Prostate gland (tissue), 2 donors: ENCODE measurements around the gene ETV6. TPM values are rescaled to one million over a fixed set of nuclear protein-coding genes. Genes with fewer than 3 reads are reported as not detected.

ENCODE experiments used
- DNase-seq: peaks from one replicate; pipeline ENCODE4 v3.0.0-alpha.2; 2019; ENCODE audit warnings: low spot score
- H3K27ac ChIP-seq, 2 donors: fragments of 200-600 bp; sonication (generic); 2 replicates each; pipeline ENCODE4 v1.5.1; 2017 to 2019
- H3K27me3 ChIP-seq: fragments of 200-600 bp; sonication (generic); replicated peaks from 2 replicates; pipeline ENCODE4 v1.5.1; 2019; ENCODE audit not compliant: insufficient read depth
- H3K36me3 ChIP-seq, 2 donors: fragments of 200-600 bp; sonication (generic); 1 replicate in 1 of 2; 2 replicates in 1 of 2; pipeline versions ENCODE4 v1.5.1 to v1.8.1; 2017 to 2019
- H3K4me1 ChIP-seq: fragments of 200-600 bp; sonication (generic); replicated peaks from 2 replicates; pipeline ENCODE4 v1.5.1; 2019
- H3K4me3 ChIP-seq, 2 donors: fragments of 200-600 bp; sonication (generic); 2 replicates each; pipeline ENCODE4 v1.5.1; 2017 to 2019
- H3K9me3 ChIP-seq: fragments of 200-600 bp; sonication (generic); 2 replicates; pipeline ENCODE4 v1.5.1; 2017
- POLR2A ChIP-seq: fragments of 450-650 bp; IDR thresholded peaks from one replicate; pipeline ENCODE4 v1.6.1; 2016; ENCODE audit warnings: antibody characterized with exemption, mild to moderate bottlenecking
- POLR2AphosphoS5 ChIP-seq: sonication (generic); formaldehyde crosslinking; IDR thresholded peaks from one replicate; pipeline ENCODE4 v1.6.1; 2017; ENCODE audit warnings: antibody characterized with exemption
- WGBS: methylation state at CpG from one replicate; pipeline ENCODE4 v1.1.5; 2018; 5-methylcytosine and 5-hydroxymethylcytosine counted together
- intact Hi-C: fragments of 100-400 bp; cut with DNase I; formaldehyde crosslinking; loops from one replicate; pipeline ENCODE4 v1.14.2; 2022
- total RNA-seq, 2 donors: library from RNA; depleted of rRNA; stranded (reverse); fragments of >200 nt; gene quantifications; one replicate each; pipeline ENCODE4 v1.1.0, GENCODE V29; 2016
- TF ChIP-seq, protein P1 (sequence below), 4 experiments: fragments of 200-600 bp in 2 of 4; fragments of 450-650 bp in 2 of 4; sonication (generic) in 2 of 4; IDR thresholded peaks; 1 replicate in 3 of 4; 2 replicates in 1 of 4; pipeline ENCODE4 v1.5.1; 2016 to 2019; ENCODE audit warnings: antibody characterized with exemption in 4 of 4, mild to moderate bottlenecking in 2 of 4, moderate library complexity in 2 of 4

Gene ETV6
- total RNA-seq, 2 donors from 2014 or later = 26.7 to 33.6 TPM

DNA sequence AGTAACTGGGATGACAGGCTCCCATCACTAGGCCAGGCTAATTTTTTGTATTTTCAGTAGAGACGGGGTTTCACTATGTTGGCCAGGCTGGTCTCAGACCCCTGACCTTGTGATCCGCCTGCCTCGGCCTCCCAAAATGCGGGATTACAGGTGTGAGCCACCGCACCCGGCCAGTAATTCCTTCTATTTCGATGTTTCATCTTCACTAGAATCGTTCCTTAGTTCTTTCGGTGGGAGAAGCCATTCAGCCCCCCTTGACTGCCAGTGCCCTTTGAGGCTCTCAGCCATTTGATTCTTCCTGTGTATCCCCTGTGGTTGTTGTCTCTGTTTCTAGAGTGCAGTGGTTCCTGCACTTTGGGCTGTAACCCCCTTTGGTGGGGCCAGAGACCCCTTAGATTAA is 174.1 kb downstream of the ETV6 start:
- Histone ChIP-seq H3K27me3 (no peaks in the 10 kb centered on the region), H3K4me3 (no peak overlapping the region), H3K27ac (no peak overlapping the region), H3K4me1 (no peaks in the 10 kb centered on the region), H3K9me3 (no peaks in the 10 kb centered on the region), H3K36me3 (no peaks in the 10 kb centered on the region)
- intact Hi-C loops = no loop called here
- DNase-seq = no peak
- WGBS = 96% methylated on average over 9 of the region's 9 CpGs
- no peak for TF ChIP-seq POLR2AphosphoS5
- no peak for TF ChIP-seq POLR2A
- TF ChIP-seq, protein P1, sequence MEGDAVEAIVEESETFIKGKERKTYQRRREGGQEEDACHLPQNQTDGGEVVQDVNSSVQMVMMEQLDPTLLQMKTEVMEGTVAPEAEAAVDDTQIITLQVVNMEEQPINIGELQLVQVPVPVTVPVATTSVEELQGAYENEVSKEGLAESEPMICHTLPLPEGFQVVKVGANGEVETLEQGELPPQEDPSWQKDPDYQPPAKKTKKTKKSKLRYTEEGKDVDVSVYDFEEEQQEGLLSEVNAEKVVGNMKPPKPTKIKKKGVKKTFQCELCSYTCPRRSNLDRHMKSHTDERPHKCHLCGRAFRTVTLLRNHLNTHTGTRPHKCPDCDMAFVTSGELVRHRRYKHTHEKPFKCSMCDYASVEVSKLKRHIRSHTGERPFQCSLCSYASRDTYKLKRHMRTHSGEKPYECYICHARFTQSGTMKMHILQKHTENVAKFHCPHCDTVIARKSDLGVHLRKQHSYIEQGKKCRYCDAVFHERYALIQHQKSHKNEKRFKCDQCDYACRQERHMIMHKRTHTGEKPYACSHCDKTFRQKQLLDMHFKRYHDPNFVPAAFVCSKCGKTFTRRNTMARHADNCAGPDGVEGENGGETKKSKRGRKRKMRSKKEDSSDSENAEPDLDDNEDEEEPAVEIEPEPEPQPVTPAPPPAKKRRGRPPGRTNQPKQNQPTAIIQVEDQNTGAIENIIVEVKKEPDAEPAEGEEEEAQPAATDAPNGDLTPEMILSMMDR (IDR thresholded peaks at IDR 0.05) = no peak

DNA sequence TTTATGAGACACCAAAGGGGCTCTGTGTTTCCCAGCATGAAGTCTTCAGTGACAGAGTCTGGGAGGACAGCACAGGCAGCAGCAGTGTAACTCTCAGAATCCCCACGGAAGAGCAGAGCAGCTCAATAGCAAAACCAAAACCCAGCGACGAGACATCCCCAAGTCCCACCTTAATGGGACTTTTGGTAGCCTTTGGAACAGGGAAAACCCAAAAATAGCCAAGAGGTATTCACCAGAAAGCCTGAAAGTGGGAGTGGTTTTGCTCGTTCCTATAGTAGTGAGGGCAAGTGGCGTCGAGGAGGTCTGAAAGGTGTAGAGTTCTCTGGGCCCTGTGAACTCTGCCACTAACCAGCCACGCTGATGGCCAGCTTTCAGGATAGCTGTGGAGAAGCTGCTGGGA is 174.6 kb downstream of the ETV6 start:
- H3K4me1 ChIP-seq = no peaks in the 10 kb centered on the region
- TF ChIP-seq POLR2A = no peak
- TF ChIP-seq, protein P1 (IDR thresholded peaks at IDR 0.05) = no peak
- intact Hi-C loops = no loop called here
- no peak overlapping the region for H3K27ac ChIP-seq
- H3K9me3 ChIP-seq = no peaks in the 10 kb centered on the region
- no peaks in the 10 kb centered on the region for H3K27me3 ChIP-seq
- H3K4me3 ChIP-seq = no peak overlapping the region
- H3K36me3 ChIP-seq = no peaks in the 10 kb centered on the region
- 92% methylated on average over 7 of the region's 7 CpGs for WGBS
- no peak for DNase-seq

DNA sequence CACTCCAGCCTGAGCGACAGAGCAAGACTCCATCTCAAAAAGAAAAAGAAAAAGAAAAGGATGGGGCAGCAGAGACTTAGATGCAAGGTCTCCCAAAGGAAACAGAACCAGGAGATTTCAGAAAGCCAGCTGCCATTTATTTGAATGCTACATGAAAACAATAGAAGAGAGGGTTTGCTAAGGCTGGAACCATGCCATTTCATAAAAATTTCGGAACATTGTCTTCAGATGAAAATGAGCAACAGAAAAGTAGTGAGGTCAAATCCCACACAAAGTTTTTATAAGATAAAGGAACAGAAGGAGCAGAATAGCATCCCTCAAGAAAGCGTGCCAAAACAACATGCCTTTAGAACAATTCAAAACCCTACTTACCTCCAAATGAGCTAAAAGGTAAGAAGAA is 175.3 kb downstream of the ETV6 start:
- DNase-seq = no peak
- TF ChIP-seq POLR2A (no peak), POLR2AphosphoS5 (no peak)
- TF ChIP-seq, protein P1 (IDR thresholded peaks at IDR 0.05) = no peak
- H3K4me1 ChIP-seq = no peaks in the 10 kb centered on the region
- H3K27ac ChIP-seq = no peak overlapping the region
- no peak overlapping the region for H3K4me3 ChIP-seq
- intact Hi-C loops = no loop called here
- WGBS = 73% methylated on average over 3 of the region's 3 CpGs
- no peaks in the 10 kb centered on the region for H3K9me3 ChIP-seq
- H3K27me3 ChIP-seq = no peaks in the 10 kb centered on the region
- H3K36me3 ChIP-seq = no peaks in the 10 kb centered on the region

DNA sequence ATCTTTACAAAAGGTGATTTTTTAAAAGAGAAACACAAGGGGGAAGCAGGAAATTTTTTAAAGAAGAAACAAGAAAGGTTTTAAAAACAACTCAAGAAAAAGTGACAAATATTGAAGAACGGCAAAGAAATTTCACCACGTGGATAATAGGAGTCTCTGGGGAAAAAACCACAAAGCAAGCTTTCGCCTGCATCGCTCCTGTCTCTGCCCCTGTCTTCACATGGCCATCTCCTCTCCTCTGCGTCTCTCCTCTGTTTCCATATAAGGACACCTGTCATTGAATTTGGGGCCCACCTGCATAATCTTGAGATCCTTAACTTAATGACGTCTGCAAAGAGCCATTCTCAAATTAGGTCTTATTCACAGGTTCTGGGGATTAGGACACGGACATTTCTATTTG is 175.8 kb downstream of the ETV6 start:
- H3K36me3 ChIP-seq = no peaks in the 10 kb centered on the region
- no peaks in the 10 kb centered on the region for H3K27me3 ChIP-seq
- TF ChIP-seq POLR2A (no peak), POLR2AphosphoS5 (no peak)
- TF ChIP-seq, protein P1 (IDR thresholded peaks at IDR 0.05) = no peak
- no peaks in the 10 kb centered on the region for H3K9me3 ChIP-seq
- no peak overlapping the region for H3K27ac ChIP-seq
- 82% methylated on average over 7 of the region's 7 CpGs for WGBS
- no peak overlapping the region for H3K4me3 ChIP-seq
- DNase-seq = no peak
- no peaks in the 10 kb centered on the region for H3K4me1 ChIP-seq
- intact Hi-C loops = no loop called here

DNA sequence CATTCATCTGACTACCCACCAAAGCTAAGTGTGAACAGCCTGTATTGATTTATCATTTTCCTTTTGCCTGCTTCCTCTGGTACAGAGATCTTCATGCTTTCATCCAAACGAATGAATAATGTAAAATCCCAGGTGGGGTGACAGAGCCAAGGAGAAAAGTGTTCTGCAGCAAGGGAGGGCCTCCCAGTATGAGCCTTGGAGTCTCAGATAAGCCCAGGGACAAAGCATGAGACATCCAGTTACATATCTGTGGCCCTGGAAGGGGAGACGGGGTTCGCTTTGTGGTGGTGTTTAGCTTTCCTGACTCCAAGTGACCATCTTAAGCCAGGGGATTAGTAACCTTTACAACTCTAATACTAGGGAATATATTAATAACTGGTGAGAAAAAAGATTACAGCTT is 177.1 kb downstream of the ETV6 start:
- no peaks in the 10 kb centered on the region for H3K36me3 ChIP-seq
- TF ChIP-seq, protein P1 (IDR thresholded peaks at IDR 0.05) = no peak
- no peak for TF ChIP-seq POLR2AphosphoS5
- TF ChIP-seq POLR2A = no peak
- H3K4me1 ChIP-seq = no peaks in the 10 kb centered on the region
- DNase-seq = no peak
- H3K9me3 ChIP-seq = no peaks in the 10 kb centered on the region
- intact Hi-C loops = no loop called here
- WGBS = 83% methylated on average over 3 of the region's 3 CpGs
- no peak overlapping the region for H3K27ac ChIP-seq
- H3K27me3 ChIP-seq = no peaks in the 10 kb centered on the region
- H3K4me3 ChIP-seq = no peak overlapping the region
